A673 (cell line): Measurements from ENCODE around the gene DLG3.

Source experiments
- EZH2 ChIP-seq: fragments of 200-600 bp; sonication (generic); IDR thresholded peaks from 2 replicates; pipeline ENCODE4 v1.6.1; 2017; ENCODE audit warnings: borderline replicate concordance, low read depth, mild to moderate bottlenecking, mixed read lengths, antibody characterized with exemption, low read length; ENCODE audit not compliant: poor library complexity, severe bottlenecking
- TF ChIP-seq, protein P1 (sequence below): fragments of 300-800, 200-600 bp; sonication (generic); conservative IDR thresholded peaks from 2 replicates; pipeline ENCODE4 v1.5.1; 2017; ENCODE audit warnings: low read depth, mild to moderate bottlenecking, antibody characterized with exemption, low read length, moderate library complexity, mixed read lengths

DNA sequence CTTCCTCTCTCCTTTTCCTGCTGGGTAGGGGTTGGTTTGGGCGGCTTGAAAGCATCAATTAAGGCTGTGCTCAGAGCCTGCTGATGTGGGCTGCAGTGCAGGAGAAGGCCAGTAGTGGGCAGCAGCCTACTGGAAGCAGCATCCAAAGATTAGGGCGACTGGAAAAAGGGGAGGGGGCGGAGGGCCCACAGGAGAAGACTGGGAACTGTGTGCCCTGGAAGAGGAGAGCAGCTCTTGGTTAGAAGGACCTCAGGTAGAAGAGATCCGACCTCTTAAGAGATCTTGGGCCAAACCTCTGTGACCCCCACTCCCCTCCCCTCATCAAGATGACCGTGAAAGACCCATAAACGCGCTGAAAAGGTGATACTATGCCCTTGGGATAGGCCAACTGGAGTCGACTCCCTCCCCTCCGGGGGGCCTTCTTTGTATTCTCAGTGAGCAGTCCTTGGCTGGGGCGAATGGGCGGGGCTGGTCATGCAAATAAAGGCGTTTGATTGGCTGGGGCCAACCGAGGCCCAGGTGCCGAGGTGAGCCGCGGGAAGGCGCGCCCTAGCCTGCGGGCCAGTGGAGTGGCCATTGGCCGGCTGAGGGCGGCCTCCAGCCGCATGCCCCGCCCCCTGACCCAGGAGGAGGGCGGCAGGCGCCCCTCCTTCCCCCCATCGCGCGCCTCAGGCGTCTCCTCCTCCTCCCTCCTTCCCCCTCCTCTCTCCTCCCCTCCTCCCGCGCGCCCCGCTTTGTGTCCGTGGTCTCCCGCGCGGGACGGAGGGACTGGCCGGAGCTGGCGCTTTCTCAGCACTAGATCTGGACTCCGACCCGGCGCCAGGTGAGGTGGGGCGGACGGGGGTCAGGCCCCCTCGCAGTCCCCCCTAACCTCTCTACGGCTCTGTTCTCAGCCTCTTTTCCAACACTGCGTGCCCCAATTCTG, 10.1 kb downstream of the DLG3 start:
- TF ChIP-seq, protein P1, sequence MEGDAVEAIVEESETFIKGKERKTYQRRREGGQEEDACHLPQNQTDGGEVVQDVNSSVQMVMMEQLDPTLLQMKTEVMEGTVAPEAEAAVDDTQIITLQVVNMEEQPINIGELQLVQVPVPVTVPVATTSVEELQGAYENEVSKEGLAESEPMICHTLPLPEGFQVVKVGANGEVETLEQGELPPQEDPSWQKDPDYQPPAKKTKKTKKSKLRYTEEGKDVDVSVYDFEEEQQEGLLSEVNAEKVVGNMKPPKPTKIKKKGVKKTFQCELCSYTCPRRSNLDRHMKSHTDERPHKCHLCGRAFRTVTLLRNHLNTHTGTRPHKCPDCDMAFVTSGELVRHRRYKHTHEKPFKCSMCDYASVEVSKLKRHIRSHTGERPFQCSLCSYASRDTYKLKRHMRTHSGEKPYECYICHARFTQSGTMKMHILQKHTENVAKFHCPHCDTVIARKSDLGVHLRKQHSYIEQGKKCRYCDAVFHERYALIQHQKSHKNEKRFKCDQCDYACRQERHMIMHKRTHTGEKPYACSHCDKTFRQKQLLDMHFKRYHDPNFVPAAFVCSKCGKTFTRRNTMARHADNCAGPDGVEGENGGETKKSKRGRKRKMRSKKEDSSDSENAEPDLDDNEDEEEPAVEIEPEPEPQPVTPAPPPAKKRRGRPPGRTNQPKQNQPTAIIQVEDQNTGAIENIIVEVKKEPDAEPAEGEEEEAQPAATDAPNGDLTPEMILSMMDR, result peak; percentile 91
- no peak for TF ChIP-seq EZH2
